C4-2B (cell line): ENCODE measurements around the gene GPSM3.

ENCODE experiments used
- ZFX ChIP-seq: fragments of 450-650 bp; IDR thresholded peaks from 2 replicates; pipeline ENCODE4 v1.6.1; 2017
- TF ChIP-seq, protein P1 (sequence below): fragments of 450-650 bp; conservative IDR thresholded peaks from 2 replicates; pipeline ENCODE4 v1.5.1; 2017; ENCODE audit warnings: mild to moderate bottlenecking

DNA sequence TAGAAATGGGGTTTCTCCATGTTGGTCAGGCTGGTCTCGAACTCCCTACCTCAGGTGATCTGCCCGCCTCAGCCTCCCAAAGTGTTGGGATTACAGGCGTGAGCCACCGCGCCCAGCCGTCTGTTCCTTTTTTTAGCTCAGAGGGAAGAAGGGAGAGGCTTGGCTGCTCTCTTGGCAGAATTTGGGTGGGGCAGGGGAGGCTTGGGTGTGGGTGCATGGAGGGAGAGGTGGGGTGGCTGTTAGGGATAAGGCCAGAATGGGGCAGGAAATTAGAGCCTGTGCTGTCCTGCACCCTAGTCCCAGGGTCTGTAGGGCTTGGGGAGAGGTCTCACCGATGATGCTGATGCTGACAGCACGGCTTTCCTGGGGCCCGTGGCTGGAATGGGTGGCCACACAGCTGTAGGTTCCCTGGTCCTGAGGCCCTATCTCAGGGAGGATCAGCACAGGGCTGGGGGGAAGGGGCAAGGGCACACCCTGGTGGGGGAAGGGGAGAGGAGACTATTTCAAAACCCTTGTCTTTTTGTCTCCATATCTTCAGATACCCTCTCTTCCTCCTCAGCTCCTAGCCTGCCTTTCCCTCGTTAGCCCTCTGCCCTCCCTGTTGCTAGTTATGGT lies 10.4 kb downstream of the GPSM3 start:
- TF ChIP-seq, protein P1, sequence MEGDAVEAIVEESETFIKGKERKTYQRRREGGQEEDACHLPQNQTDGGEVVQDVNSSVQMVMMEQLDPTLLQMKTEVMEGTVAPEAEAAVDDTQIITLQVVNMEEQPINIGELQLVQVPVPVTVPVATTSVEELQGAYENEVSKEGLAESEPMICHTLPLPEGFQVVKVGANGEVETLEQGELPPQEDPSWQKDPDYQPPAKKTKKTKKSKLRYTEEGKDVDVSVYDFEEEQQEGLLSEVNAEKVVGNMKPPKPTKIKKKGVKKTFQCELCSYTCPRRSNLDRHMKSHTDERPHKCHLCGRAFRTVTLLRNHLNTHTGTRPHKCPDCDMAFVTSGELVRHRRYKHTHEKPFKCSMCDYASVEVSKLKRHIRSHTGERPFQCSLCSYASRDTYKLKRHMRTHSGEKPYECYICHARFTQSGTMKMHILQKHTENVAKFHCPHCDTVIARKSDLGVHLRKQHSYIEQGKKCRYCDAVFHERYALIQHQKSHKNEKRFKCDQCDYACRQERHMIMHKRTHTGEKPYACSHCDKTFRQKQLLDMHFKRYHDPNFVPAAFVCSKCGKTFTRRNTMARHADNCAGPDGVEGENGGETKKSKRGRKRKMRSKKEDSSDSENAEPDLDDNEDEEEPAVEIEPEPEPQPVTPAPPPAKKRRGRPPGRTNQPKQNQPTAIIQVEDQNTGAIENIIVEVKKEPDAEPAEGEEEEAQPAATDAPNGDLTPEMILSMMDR: no peak
- no peak for TF ChIP-seq ZFX
